SKM-1 (cell line): ENCODE data around the gene FBLIM1.

Experiments used
- DNase-seq: peaks from one replicate; lab custom pipeline; 2025; ENCODE audit not compliant: unreplicated experiment; lab: John Stamatoyannopoulos, UW

FBLIM1 gene

DNA sequence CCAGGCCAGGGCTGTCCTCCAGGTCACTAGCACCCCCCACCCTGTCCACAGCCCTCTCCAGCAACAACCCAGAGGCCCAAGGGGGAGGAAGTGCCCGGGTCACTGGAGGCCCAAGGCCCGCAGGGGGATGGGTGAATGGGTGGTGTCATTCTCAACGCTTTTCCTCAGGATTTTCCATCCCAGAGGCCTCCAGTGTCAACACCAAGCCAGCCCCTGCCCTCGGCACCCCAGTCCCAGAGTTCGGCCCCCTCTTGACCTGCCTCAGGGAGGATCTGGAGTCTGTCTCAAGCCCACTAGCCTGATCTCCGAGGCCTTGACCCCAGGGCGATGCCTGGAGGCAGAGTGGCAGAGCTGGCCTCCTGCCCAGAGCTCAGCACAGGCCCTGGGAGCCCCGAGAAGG is 11.2 kb upstream of the FBLIM1 start:
- no peak for DNase-seq

DNA sequence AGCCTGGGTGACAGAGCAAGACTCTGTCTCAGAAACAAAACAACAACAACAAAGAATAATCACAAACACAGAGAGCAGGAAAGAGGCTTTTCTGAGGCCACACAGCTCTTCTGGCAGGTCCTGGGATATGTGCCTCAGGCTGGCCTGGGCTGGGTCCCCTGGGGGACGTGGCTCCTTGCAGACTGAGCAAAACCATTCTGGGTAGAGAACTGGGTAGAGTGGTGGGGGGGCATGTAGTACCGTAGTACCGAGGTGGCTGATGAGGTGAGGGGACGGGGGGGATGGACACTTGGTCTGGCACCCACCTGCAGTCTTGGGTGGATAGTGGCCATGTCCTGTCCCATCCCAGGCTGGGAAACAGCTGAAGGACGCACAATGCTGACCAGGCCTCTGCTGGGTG is 10.3 kb upstream of the FBLIM1 start:
- DNase-seq = no peak

DNA sequence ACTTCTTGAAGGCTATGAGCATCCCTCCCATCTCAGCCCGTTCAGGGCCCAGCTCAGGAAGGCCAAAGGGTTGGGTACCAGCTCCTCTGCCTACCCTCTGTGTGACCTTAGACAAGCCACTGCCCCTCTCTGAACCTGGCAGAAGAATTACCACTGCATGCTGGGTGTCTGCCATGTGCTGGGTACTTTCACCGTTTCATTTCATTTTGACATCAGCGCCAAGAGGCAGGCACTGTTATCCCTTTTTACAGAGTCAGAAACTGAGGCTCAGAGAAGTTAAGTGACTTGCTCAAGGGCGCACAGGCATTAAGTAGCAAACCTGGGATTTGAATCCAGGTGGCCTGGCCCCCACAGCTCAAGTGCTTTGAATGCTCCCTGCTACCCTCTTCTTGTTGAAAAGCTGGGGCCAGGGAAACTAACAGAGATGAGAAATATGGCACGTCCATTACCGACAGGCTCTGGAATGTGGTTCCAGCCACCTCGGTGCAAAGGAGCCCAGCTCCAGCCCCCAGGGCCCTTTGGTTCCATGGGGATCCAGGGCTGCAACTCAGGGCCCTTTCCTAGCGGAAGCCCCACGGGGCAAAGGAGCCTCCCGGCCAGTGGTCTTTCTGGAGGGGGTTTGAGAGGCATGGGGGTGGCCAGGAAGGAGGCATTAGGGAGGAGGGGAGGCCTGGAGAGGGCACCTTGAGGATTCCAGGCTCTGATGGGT is 9.8 kb upstream of the FBLIM1 start:
- no peak for DNase-seq

DNA sequence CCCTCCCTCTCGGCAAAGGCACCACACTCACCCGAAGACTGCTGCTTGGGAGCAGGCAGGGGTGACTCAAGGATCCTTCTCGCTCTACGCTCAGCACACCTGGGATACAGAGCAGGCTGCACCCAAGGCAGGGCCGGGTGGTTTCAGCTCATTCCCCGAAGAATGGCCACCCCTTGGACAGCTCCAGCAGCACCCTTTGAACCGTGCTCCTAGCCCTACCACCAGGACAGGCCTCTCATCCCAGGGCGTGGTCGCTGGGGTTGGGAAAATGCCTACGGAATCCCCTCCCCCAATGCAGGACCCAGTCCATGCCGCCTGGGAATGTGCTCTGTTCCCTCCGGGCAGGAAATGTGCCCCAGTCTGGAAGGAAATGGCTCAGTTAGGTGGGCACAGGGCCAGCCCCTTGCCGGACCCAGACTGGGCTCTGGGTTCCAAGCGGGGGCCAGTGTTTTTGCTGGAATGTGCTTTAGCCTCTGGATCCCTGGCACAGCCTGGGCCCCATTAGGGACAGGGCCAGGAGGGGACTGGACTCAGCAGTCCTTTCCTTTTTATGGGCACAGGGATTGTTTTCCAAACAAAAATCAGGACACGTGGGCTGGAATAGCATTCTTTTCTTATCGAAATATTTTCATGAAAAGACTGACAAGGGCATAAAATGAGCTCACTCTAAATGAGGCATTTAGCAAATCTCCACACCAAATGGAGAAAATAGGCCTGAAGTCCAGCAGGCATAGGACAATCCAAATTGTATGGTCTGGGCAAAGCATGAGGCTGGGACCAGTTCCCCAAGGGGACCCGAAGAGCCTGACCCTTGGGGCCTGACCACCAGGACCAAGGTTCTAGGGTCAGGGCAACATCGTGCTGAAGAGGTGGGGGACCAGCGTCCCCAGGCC is 8.9 kb upstream of the FBLIM1 start:
- DNase-seq = no peak

DNA sequence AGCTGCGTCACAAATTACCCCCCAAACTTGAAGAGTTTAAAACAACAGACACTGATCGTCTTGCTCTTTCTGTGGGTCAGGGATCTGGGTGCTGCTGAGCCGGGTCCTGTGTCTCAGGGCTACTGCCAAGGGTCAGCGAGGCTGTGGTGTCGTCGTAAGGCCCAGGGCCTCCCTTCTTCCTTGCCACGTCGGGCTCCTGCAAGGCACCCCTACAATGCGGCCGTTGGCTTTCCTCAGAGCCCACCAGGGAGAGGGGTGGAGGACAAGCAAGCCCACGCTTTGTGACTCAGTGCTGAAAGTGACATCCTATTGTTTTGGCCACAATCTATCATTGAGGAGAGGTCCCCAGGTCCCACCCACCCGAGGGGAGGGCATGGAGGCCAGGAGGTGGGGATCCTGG is 7.7 kb upstream of the FBLIM1 start:
- no peak for DNase-seq

DNA sequence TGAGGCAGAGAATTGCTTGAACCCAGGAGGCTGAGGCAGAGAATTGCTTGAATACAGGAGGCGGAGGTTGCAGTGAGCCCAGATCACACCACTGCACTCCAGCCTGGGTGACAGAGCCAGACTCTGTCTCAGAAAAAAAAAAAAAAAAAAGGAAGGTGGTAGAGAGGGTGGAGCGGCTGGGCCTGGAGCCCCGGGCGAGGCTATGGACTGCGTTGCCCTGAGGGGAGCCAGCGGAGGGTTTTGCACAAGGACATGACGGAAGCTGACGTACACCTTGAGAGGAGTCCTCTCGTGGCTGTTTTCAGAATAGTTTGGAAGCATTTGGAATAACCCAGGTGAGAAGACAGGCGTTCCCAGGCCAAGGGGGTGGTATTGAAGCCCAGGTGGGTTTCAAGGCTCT is 6.9 kb upstream of the FBLIM1 start:
- no peak for DNase-seq

DNA sequence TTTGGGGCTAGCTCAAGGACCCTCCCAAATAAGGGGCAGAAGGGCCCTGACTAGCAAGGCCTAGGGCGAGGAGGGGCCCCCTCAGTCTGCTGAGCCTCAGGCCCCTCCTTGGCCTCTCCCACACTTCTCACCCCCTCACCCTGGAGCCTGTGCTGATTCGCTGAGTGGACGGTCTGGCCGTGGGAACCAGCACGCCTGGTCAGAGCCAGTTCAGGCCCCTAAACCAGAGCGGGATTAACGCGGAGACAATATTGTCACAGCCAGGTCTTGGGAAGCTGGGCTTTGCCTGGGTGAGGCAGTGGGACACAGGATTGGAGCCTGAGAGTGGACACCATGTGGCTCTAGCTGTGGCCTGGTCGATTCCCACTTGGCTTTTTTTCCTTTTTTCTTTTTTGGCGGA is 4.8 kb upstream of the FBLIM1 start:
- DNase-seq = no peak

DNA sequence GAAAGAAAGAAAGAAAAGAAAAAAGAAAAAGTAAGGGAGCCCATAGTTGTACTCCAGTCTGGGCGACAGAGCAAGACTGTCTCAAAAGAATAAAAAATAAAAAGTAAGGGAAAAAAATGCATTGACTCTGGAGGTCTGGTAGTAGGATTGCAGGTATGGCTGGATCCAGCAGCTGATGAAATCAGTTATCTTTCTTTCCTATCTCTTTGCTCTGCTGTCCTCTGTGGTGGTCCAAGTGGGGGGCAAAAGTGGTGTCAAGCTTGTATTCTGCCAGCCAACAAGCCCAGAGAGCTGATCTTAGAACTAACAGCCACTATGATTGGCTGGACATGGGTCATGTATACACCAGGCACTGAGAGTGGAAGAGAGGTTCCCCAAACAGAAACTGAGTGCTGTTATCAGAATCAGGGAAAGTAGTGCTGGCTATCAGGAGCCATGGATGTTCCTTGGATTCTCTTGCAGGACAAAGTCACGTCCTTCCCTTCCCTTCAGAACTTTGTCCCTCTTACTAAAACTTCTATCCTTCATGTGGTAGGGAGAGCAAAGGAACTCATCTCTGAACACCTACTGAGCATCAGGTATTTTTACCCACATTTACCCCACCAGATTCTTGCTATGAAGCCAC is 3.5 kb upstream of the FBLIM1 start:
- DNase-seq = no peak

DNA sequence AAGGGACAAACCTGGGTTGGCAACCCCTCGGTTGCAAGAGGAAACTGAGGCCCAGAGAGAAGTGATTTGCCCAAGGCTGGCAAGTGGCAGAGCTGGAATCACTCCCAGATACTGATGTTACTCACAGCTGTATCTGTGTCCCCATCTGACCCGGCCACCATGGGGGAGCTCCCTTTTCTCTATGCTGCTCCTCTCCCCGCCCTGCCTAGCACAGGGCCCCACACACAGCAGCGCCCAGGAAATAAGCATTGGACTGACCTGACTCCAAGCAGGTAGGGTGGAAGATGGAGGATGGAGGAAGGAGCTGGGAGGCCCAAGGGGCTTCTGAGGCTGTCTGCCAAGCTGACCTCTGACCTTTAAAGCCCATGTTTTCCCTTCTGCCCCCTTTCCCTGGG is 3.0 kb upstream of the FBLIM1 start:
- no peak for DNase-seq

DNA sequence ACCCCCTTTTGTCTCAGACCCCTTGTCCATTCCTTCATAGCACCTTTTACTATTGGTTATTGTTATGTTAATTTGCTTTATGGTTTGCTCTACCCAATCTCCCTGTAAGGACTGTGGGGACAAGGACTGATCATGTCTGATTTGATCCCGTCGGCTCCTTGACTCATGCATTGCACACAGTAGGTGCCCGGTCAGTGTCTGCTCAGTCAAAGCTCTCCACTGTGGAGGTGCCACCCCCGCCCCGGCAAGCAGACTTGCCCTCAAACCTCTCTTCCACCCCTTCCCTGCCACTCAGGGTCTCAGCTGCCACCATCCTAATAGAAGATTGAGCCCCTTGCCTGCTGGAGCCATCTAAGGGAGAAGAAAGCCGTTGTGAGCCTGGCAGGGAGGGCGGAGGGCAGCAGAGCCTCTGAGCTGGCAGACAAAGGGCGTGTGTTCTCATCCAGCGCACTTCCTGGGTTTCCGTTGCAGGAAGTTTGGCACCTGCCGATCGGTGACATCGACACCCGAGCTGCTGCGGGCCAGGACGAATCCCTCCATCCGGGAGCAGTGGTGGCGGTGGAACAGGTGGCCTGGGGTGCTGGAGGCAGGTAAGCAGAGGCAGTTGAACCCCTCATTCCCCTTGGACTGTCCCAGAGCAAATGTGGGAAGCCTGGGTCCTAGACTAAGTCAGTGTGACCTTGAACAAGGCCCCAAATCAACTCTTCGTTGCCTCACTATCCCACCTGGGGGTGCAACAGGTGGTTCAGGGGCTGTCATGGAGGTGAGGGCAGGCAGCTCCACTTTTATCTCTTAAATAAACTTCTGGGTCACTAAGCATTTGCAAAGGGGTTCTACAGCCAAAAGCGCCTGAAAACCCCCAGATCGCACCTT is 2.2 kb upstream of the FBLIM1 start:
- no peak for DNase-seq

DNA sequence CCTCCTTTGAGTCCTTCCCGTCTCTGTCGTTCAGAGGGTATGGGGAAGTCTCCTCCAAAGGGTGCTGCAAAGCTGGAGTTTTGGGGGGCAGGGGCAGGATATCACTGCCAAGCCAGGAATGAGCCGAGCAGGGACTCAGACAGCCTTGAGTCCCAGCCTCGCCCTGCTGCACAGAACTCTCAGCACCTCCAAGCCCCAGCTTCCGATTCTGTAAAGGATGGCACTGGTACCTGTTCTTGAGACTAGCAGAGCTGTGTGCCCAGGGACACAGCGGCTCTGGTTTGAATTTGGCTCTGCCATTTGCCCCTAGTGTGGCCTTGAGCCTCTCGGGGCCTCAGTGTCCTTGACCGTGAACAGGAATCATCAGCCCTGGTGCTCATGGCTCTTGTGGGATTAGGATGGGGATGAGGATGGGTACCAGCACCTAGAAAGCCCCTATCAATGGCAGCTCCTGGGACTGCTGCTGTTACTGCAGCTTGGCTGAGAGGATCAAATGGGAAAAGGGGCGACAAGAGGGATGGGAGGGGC is 1.5 kb upstream of the FBLIM1 start:
- no peak for DNase-seq

DNA sequence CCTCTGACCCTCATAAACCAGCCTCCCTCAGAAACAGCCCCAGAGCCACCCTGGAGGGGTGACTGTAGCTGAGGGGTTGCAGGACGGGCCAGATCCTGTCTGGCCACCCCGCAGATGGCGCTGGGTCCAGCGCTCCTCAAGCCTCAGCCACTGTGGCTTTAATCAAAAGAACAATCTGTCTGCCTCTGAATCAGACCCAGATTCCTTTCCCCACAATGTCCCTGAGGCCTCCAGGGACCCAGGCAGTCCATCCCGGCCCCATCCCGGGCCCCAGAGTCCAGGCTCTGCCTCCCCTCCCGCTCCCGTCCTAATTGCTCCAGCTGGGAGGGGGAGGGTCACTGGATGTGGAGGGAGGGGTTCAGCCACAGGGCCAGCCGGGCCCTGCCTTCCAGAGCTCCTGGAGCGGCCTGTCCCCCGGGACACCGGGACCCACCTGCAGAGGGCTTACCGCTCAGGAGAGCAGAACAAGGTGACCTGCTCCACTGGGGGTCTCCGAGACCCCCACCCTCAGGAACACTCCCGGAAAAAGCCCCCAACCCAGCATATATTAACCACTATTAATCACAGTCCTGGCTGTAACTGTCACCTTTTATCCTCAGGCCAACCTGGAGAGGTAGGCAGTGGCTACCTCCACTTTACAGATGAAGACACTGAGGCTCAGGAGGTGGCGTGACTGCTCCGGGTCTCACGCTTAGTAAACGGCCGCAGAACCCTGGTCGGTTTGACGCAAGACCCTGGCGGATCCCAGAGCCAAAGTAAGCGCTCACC is 836 bp upstream of the FBLIM1 start:
- DNase-seq = no peak

DNA sequence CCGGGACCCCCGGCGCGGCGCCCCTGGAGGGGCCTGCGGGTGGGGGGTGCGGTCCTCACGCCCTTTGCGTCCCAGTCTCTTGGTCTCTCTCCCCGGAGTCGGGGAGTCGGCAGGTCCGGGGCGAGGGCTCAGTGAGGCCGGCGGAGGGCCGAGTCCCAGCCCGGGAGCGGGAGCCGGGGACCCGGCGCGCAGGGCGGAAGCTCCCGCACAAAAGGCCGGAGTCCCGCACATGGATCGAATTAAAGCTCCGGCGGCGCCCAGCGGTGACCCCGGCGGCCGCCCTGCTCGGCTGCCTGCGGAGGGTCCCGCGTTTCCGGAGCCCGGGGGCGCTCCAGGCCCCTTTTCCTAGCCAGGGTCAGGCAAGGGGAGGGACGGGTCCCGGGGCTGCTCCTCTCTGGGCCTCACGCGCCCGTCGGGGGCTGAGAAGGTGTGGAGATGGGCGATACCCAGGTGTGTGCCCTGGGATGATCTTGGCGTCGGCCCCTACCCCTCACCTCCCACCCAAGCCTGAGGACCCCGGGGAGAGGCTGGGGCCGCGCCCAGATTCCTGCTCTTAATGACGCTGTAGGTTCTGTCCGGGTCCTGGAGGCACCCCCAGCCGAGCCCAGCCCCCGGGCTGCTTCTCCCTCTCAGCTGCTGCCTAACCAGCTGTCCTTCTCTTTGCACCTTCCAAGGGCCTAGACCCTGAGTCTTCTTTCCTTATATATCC is 512 bp downstream of the FBLIM1 start:
- DNase-seq = no peak

DNA sequence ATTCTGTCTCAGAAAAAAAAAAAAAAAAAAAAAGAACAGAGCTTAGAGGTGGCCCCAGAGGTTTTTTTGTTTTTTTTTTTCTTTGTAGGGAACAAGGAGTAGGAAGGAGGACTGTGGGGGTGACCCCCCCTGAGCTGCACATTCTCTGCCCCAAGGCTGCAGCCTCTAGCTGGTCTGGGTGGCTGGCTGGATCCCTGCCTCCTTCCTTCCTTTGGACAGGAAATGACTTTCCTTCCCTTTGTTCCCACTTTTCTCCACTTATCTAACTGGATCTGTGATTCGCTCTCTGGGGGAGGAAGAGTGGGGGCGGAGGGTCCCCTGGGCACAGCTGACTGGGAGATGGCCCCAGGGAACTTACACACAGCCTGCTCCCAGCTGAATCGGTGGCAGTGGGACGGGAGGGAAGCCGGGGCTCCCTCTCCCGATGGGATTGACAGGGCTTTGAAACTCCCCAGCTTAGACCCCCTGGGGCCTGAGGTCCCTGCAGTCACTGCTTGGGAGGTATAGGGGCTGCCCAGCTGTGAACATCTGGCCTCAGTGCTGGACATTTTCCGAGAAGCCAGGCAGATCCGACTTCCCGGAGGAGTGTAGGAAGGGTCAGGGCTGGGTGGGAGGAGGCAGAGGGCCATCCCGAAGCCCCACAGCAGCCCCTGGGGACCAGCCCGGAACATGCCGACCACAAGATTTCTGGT is 2.1 kb downstream of the FBLIM1 start:
- DNase-seq = no peak

DNA sequence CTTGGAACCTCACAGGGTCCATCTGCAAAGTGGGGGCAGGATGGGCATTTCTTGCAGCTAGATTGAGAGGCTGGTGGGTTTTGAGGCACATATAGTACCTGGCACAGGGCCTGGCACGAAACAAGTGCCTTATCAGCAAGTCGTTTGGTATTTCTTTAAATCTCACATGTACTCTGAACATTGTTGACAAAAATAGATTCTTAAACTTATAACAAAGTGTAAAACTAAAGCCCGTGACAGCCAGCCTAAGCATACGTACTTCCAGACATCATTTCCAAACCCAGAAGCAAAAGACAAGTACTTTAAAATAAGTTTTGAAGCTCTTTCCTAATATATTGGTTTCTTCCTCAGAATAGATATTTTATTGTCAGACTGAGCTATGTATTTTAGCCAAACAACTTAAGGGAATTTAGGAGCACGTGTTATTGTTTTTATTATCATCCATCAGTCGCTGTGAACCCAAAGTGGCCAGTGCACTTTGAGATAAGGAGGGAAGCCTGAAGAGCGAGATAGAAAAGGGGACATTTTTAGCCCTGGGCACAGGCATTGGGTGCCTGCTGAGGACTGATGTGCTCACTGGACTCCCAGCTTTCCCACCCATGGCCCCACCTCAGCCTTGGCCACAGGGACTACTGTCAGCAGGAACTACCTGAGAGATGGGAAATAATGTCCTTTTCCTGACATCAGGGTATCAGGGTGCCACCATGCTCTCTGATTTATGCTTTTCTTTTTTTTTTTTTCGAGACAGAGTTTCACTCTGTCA is 3.0 kb downstream of the FBLIM1 start:
- DNase-seq = no peak

DNA sequence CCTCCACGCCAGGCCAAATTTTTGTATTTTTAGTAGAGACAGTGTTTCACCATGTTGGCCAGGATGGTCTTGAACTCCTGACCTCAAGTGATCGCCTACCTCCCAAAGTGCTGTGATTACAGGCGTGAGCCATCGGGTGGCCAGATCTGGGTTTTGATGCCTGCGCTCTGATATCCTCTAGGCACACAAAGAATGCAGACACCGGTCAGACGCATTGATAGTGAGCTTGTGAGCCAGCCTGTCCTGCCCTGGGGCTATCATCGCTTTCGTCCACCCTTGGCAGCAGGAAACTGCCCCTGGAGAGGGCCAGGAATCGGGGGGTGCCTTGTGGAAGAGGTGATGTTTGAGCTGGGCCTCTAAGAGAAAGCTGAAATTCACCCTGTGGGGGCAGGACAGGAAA is 4.0 kb downstream of the FBLIM1 start:
- DNase-seq = no peak

DNA sequence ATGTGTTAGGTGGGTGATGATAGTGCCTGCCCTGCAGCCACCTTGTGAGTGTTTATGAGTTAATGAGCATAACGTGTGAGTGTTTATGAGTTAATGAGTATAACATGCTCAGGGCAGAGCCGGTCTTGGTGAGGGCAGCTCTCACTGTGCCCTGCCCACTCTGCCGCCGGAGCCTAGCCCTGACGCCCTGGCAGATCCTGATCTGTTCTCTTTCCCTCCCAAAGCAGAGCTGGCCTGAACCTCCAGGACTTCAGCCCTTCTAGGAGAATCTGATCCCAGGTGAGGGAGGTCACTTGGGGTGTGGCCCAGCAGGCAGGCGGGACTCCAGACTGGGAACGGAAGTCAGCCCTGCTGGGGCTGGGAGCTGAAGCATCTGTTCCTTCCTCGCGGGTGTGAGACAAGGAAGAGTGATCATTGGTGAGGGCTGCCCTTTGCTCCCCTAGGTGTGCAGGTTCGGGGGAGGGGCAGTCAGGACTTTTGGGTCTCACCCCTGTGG is 5.7 kb downstream of the FBLIM1 start:
- no peak for DNase-seq

DNA sequence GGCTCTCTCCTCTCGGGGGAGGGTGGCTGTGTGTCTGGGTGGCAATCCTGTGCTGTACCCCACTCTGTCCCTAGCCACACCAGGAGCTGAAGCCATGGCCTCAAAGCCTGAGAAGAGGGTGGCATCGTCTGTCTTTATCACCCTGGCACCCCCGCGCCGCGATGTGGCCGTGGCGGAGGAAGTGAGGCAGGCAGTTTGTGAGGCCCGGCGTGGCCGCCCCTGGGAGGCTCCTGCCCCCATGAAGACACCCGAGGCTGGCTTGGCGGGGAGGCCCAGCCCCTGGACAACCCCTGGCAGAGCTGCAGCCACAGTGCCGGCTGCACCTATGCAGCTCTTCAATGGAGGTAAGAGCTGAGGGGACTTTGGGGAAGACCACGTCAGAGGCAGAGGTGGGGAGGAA is 6.3 kb downstream of the FBLIM1 start:
- DNase-seq = no peak
